GM23338 (cell line): ENCODE measurements around the gene GM2A. TPM values are rescaled to one million over a fixed set of nuclear protein-coding genes. Genes with fewer than 3 reads are reported as not detected.

Experiments used
- ATAC-seq: fragments of 200-7000 bp; cut with Tn5 transposase; 3 replicates; pipeline ENCODE4 v1.9.1; 2020
- DNase-seq: peaks from one replicate; pipeline ENCODE4 v3.0.0-alpha.2; 2015; ENCODE audit warnings: low spot score
- H2AFZ ChIP-seq: fragments of 200-600 bp; sonication (generic); 2 replicates; pipeline ENCODE4 v1.8.0; 2016; ENCODE audit warnings: antibody characterized with exemption, mild to moderate bottlenecking, moderate library complexity
- H3F3A ChIP-seq: fragments of 200-600 bp; sonication (generic); replicated peaks from 2 replicates; pipeline ENCODE4 v1.8.0; 2017; ENCODE audit warnings: antibody characterized with exemption, mixed run types, low read depth
- H3K27ac ChIP-seq: fragments of 200-600 bp; sonication (generic); 2 replicates; pipeline ENCODE4 v1.6.1; 2016; ENCODE audit warnings: low read depth
- H3K27me3 ChIP-seq: fragments of 200-600 bp; sonication (generic); 2 replicates; pipeline ENCODE4 v1.8.0; 2016; ENCODE audit warnings: mild to moderate bottlenecking, mixed run types, moderate library complexity; ENCODE audit not compliant: insufficient read depth
- H3K36me3 ChIP-seq: fragments of 200-600 bp; sonication (generic); 2 replicates; pipeline ENCODE4 v1.8.0; 2016; ENCODE audit warnings: mild to moderate bottlenecking; ENCODE audit not compliant: insufficient read depth
- H3K4me1 ChIP-seq: fragments of 200-600 bp; sonication (generic); 2 replicates; pipeline ENCODE4 v1.8.0; 2016; ENCODE audit warnings: mild to moderate bottlenecking, moderate library complexity; ENCODE audit not compliant: insufficient read depth
- H3K4me2 ChIP-seq: fragments of 200-600 bp; sonication (generic); 2 replicates; pipeline ENCODE4 v1.7.1; 2017; ENCODE audit warnings: mixed run types
- H3K4me3 ChIP-seq: fragments of 200-600 bp; sonication (generic); 2 replicates; pipeline ENCODE4 v1.6.1; 2016; ENCODE audit warnings: mixed run types
- H3K79me2 ChIP-seq: fragments of 200-600 bp; sonication (generic); replicated peaks from 2 replicates; pipeline ENCODE4 v1.8.0; 2017; ENCODE audit warnings: mild to moderate bottlenecking; ENCODE audit not compliant: insufficient read depth
- H3K9me2 ChIP-seq: fragments of 200-600 bp; sonication (generic); 2 replicates; pipeline ENCODE4 v1.8.0; 2017; ENCODE audit not compliant: insufficient read depth
- H4K20me1 ChIP-seq: fragments of 200-600 bp; sonication (generic); replicated peaks from 2 replicates; pipeline ENCODE4 v1.8.0; 2017; ENCODE audit warnings: mild to moderate bottlenecking; ENCODE audit not compliant: insufficient read depth
- H3K27ac Mint-ChIP-seq: 2 replicates; pipeline ENCODE4 v1.8.0; 2020; ENCODE audit warnings: inconsistent platforms, mild to moderate bottlenecking, moderate library complexity, mixed read lengths
- H3K27me3 Mint-ChIP-seq: 3 replicates; pipeline ENCODE4 v1.8.0; 2022; ENCODE audit warnings: low read depth, mild to moderate bottlenecking, moderate library complexity, mixed read lengths, inconsistent platforms; ENCODE audit not compliant: insufficient read depth, poor library complexity
- H3K36me3 Mint-ChIP-seq: 3 replicates; pipeline ENCODE4 v1.8.0; 2021; ENCODE audit warnings: low read depth, mild to moderate bottlenecking, inconsistent platforms, moderate library complexity, mixed read lengths
- H3K4me1 Mint-ChIP-seq: 3 replicates; pipeline ENCODE4 v1.8.0; 2020; ENCODE audit warnings: mild to moderate bottlenecking, inconsistent platforms, mixed read lengths
- H3K4me3 Mint-ChIP-seq: 3 replicates; pipeline ENCODE4 v1.8.0; 2021; ENCODE audit warnings: moderate library complexity, mild to moderate bottlenecking, inconsistent platforms, mixed read lengths
- H3K9me3 Mint-ChIP-seq: 3 replicates; pipeline ENCODE4 v1.8.0; 2020; ENCODE audit warnings: moderate library complexity, mild to moderate bottlenecking, inconsistent platforms, mixed read lengths
- CREB1 ChIP-seq: fragments of 250-450 bp; sonication (Bioruptor Pico); IDR thresholded peaks from 2 replicates; pipeline ENCODE4 v1.5.0; 2020; ENCODE audit warnings: low read depth, mild to moderate bottlenecking, moderate library complexity
- CTCF ChIP-seq, 2 experiments: fragments of 200-600 bp in 1 of 2; sonication (generic) in 1 of 2; conservative IDR thresholded peaks; 2 replicates each; pipeline versions ENCODE4 v1.5.1 to v1.6.1; 2016 to 2017; ENCODE audit warnings: antibody characterized with exemption in 2 of 2, low read depth in 2 of 2, mild to moderate bottlenecking in 2 of 2, moderate library complexity in 1 of 2
- EZH2 ChIP-seq: fragments of 200-600 bp; sonication (generic); IDR thresholded peaks from one replicate; pipeline ENCODE4 v1.8.0; 2017; ENCODE audit warnings: antibody characterized with exemption, mild to moderate bottlenecking, low read depth; ENCODE audit not compliant: unreplicated experiment
- EZH2phosphoT487 ChIP-seq: fragments of 200-600 bp; sonication (generic); IDR thresholded peaks from one replicate; pipeline ENCODE4 v1.8.1; 2018; ENCODE audit warnings: antibody characterized with exemption; ENCODE audit not compliant: unreplicated experiment
- JUNB ChIP-seq: IDR thresholded peaks from one replicate; pipeline ENCODE4 v1.6.1; 2016; ENCODE audit warnings: antibody characterized with exemption; ENCODE audit not compliant: unreplicated experiment
- NANOG ChIP-seq: IDR thresholded peaks from 2 replicates; pipeline ENCODE4 v1.6.1; 2016; ENCODE audit warnings: antibody characterized with exemption, borderline replicate concordance
- POLR2AphosphoS5 ChIP-seq: IDR thresholded peaks from 2 replicates; pipeline ENCODE4 v1.6.1; 2016; ENCODE audit warnings: antibody characterized with exemption, low read depth
- REST ChIP-seq: IDR thresholded peaks from one replicate; pipeline ENCODE4 v1.6.1; 2018; ENCODE audit warnings: antibody characterized with exemption; ENCODE audit not compliant: unreplicated experiment
- STAT1 ChIP-seq: IDR thresholded peaks from one replicate; pipeline ENCODE4 v1.6.1; 2016; ENCODE audit warnings: antibody characterized with exemption; ENCODE audit not compliant: unreplicated experiment
- ZNF114 ChIP-seq: fragments of 250-450 bp; sonication (Bioruptor Pico); IDR thresholded peaks from 2 replicates; pipeline ENCODE4 v1.5.0; 2020; ENCODE audit warnings: mild to moderate bottlenecking, moderate library complexity
- ZNF331 ChIP-seq: fragments of 250-450 bp; sonication (Bioruptor Pico); IDR thresholded peaks from 2 replicates; pipeline ENCODE4 v1.5.0; 2020; ENCODE audit warnings: low read depth, mild to moderate bottlenecking, moderate library complexity
- polyA plus RNA-seq: library from polyadenylated mRNA; unstranded; fragments of >200 nt; fragmentation: Nextera tagmentation; extraction: Ambion mirVana; gene quantifications from 2 replicates; pipeline ENCODE4 v1.2.1, GENCODE V29; 2016
- total RNA-seq: library from RNA; depleted of rRNA; stranded (reverse); fragments of >200 nt; shearing (Covaris generic); gene quantifications from 2 replicates; pipeline ENCODE4 v1.2.3, GENCODE V29; 2014
- TF ChIP-seq, protein P1 (sequence below): IDR thresholded peaks from 2 replicates; pipeline ENCODE4 v1.6.1; 2016; ENCODE audit warnings: antibody characterized with exemption
- TF ChIP-seq, protein P2 (sequence below): fragments of 250-450 bp; sonication (Bioruptor Pico); IDR thresholded peaks from 2 replicates; pipeline ENCODE4 v1.5.0; 2020; ENCODE audit warnings: mild to moderate bottlenecking, moderate library complexity

Gene GM2A
- total and polyA plus RNA-seq, 2 experiments from 2014 or later, result 9.8 to 27.8 TPM

- no peaks in the 10 kb centered on the region for H3F3A ChIP-seq
- H3K4me2 ChIP-seq, result peak overlapping the region; percentile 88
- Mint-ChIP-seq H3K4me1 (peaks cover 14% of the 10 kb centered on the region), H3K36me3 (no peaks in the 10 kb centered on the region; the same call in 2 of the 3 replicates), H3K4me3 (peak overlapping the region; percentile 79; the same call in 2 of the 3 replicates), H3K27me3 (peaks cover 10% of the 10 kb centered on the region), H3K9me3 (no peaks in the 10 kb centered on the region), H3K27ac (no peak overlapping the region)
- H3K27me3 ChIP-seq, result peaks cover 5% of the 10 kb centered on the region; the same call in 1 of the 2 replicates
- no peaks in the 10 kb centered on the region for H3K9me2 ChIP-seq
- TF ChIP-seq POLR2AphosphoS5 (no peak), JUNB (no peak), ZNF331 (CRISPR knock-in tag) (no peak), EZH2phosphoT487 (no peak), STAT1 (no peak), ZNF114 (CRISPR knock-in tag) (no peak), EZH2 (no peak), REST (no peak), NANOG (no peak), CREB1 (no peak), CTCF (conservative IDR thresholded peaks at IDR 0.05; ENCODE audit: low read depth in 2 of 2) (no peak)
- TF ChIP-seq, protein P1, sequence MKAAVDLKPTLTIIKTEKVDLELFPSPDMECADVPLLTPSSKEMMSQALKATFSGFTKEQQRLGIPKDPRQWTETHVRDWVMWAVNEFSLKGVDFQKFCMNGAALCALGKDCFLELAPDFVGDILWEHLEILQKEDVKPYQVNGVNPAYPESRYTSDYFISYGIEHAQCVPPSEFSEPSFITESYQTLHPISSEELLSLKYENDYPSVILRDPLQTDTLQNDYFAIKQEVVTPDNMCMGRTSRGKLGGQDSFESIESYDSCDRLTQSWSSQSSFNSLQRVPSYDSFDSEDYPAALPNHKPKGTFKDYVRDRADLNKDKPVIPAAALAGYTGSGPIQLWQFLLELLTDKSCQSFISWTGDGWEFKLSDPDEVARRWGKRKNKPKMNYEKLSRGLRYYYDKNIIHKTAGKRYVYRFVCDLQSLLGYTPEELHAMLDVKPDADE, result no peak
- TF ChIP-seq, protein P2, sequence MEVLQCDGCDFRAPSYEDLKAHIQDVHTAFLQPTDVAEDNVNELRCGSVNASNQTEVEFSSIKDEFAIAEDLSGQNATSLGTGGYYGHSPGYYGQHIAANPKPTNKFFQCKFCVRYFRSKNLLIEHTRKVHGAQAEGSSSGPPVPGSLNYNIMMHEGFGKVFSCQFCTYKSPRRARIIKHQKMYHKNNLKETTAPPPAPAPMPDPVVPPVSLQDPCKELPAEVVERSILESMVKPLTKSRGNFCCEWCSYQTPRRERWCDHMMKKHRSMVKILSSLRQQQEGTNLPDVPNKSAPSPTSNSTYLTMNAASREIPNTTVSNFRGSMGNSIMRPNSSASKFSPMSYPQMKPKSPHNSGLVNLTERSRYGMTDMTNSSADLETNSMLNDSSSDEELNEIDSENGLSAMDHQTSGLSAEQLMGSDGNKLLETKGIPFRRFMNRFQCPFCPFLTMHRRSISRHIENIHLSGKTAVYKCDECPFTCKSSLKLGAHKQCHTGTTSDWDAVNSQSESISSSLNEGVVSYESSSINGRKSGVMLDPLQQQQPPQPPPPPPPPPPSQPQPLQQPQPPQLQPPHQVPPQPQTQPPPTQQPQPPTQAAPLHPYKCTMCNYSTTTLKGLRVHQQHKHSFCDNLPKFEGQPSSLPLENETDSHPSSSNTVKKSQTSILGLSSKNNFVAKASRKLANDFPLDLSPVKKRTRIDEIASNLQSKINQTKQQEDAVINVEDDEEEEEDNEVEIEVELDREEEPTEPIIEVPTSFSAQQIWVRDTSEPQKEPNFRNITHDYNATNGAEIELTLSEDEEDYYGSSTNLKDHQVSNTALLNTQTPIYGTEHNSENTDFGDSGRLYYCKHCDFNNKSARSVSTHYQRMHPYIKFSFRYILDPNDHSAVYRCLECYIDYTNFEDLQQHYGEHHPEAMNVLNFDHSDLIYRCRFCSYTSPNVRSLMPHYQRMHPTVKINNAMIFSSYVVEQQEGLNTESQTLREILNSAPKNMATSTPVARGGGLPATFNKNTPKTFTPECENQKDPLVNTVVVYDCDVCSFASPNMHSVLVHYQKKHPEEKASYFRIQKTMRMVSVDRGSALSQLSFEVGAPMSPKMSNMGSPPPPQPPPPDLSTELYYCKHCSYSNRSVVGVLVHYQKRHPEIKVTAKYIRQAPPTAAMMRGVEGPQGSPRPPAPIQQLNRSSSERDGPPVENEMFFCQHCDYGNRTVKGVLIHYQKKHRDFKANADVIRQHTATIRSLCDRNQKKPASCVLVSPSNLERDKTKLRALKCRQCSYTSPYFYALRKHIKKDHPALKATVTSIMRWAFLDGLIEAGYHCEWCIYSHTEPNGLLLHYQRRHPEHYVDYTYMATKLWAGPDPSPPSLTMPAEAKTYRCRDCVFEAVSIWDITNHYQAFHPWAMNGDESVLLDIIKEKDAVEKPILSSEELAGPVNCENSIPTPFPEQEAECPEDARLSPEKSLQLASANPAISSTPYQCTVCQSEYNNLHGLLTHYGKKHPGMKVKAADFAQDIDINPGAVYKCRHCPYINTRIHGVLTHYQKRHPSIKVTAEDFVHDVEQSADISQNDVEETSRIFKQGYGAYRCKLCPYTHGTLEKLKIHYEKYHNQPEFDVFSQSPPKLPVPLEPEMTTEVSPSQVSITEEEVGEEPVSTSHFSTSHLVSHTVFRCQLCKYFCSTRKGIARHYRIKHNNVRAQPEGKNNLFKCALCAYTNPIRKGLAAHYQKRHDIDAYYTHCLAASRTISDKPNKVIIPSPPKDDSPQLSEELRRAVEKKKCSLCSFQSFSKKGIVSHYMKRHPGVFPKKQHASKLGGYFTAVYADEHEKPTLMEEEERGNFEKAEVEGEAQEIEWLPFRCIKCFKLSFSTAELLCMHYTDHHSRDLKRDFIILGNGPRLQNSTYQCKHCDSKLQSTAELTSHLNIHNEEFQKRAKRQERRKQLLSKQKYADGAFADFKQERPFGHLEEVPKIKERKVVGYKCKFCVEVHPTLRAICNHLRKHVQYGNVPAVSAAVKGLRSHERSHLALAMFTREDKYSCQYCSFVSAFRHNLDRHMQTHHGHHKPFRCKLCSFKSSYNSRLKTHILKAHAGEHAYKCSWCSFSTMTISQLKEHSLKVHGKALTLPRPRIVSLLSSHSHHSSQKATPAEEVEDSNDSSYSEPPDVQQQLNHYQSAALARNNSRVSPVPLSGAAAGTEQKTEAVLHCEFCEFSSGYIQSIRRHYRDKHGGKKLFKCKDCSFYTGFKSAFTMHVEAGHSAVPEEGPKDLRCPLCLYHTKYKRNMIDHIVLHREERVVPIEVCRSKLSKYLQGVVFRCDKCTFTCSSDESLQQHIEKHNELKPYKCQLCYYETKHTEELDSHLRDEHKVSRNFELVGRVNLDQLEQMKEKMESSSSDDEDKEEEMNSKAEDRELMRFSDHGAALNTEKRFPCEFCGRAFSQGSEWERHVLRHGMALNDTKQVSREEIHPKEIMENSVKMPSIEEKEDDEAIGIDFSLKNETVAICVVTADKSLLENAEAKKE, result no peak
- H4K20me1 ChIP-seq, result no peaks in the 10 kb centered on the region
- peaks cover 18% of the 10 kb centered on the region for H3K4me1 ChIP-seq
- no peak for ATAC-seq
- no peak overlapping the region for H3K27ac ChIP-seq
- no peaks in the 10 kb centered on the region for H3K36me3 ChIP-seq
- DNase-seq, result no peak
- H3K79me2 ChIP-seq, result no peaks in the 10 kb centered on the region
- no peak overlapping the region; the same call in 1 of the 2 replicates for H2AFZ ChIP-seq
- H3K4me3 ChIP-seq, result peak overlapping the region; percentile 86; the same call in 1 of the 2 replicates
These were observed 28.6 kb upstream of the GM2A start for GRCh38 chr5:151224372-151224771.
